ENCODE results near the gene RASGRP1. TPM values are rescaled to one million over a fixed set of nuclear protein-coding genes. Genes with fewer than 3 reads are reported as not detected.

RASGRP1 gene
- 0.05 to 1.1 TPM (median 0.28 TPM) in 3 replicates for polyA plus RNA-seq
- 1.4 TPM for polyA plus RNA-seq (2011; ENCODE audit: low read depth)
- 0.12 and 0.36 TPM in 2 replicates for polyA plus RNA-seq (2011; cell fraction: cytosol; rRNA removed)
- 0.28 and 0.29 TPM in 2 replicates for polyA plus RNA-seq (2011; cell fraction: nucleus; rRNA removed)
- 0.08 and 1.0 TPM in 2 replicates for polyA plus RNA-seq (2012; ENCODE audit: low replicate concordance)
- polyA minus RNA-seq: 0.67 to 3.1 TPM in 2 of 3 replicates, not detected in the other
- polyA minus RNA-seq (2011; cell fraction: cytosol; rRNA and poly(A)+ RNA removed): not detected
- polyA minus RNA-seq (2011; cell fraction: nucleus; rRNA and poly(A)+ RNA removed): 0.32 and 0.62 TPM in 2 replicates

DNA sequence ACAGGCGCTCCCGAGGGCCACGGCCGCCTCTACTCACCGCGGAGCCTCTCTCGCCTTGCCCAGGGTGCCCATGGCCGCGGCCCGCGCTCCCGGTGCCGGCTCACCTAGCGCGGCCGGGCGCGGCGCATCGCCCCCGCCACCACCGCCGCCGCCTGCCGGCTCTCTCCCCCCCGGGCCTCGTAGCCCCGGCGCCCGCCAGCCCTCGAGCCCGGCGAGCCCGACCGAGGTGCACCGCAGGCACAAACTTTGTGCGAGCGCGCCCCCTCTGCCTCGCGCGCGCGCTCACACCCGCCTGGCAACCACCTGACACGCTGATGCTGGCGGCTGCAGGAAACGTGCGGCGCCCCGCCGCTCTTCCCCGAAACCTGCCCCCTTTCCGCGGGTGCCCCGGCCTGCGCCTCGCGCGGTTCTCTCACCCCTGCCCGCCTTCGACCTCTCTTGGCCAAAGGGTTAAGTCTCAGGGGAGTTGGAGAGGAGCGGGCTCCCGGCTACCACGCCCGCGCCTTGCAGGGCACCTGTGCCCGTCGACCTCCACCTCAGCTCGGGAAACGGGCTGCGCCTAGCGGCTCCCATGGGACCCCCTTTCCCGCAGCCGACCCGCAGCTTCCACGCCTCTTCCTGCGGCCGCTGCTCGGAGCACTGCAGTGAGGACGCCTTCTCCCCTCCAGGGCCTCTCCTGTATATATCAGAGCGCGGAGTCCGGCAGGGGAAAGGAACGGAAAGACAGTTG, at the start of gene RASGRP1:
Gene RASGRP1, minus strand, starts transcription at position 258 of the 730 bp plus-strand sequence. Its CDS starts 186 bp downstream, at position 72.
- dilution Hi-C loops (cut with MboI; ENCODE audit: extremely low pct_ligation_motif_present, low sequenced_read_pairs): no loop called here
- no peak within 1 kb of the TSS for H3K27ac ChIP-seq (ENCODE audit: control insufficient read depth, insufficient read depth, low read length)

GRCh38 chr15:38613085-38613484, 48.5 kb upstream of the RASGRP1 start:
- peaks cover 7% of the 10 kb centered on the region for H3K27me3 ChIP-seq (ENCODE audit: control insufficient read depth, extremely low read depth, insufficient read depth, low read length)
- H3K4me3 ChIP-seq (ENCODE audit: control insufficient read depth in 2 of 3, extremely low read depth in 1 of 3, insufficient read depth in 2 of 3, low read depth in 1 of 3, low read length in 3 of 3): no peak overlapping the region
- DNase-seq (ENCODE audit: low read depth, low spot score): no peak
- H3K36me3 ChIP-seq (ENCODE audit: control insufficient read depth in 2 of 2, extremely low read depth in 1 of 2, insufficient read depth in 2 of 2, low read length in 2 of 2): no peaks in the 10 kb centered on the region
- TF ChIP-seq, protein P1, sequence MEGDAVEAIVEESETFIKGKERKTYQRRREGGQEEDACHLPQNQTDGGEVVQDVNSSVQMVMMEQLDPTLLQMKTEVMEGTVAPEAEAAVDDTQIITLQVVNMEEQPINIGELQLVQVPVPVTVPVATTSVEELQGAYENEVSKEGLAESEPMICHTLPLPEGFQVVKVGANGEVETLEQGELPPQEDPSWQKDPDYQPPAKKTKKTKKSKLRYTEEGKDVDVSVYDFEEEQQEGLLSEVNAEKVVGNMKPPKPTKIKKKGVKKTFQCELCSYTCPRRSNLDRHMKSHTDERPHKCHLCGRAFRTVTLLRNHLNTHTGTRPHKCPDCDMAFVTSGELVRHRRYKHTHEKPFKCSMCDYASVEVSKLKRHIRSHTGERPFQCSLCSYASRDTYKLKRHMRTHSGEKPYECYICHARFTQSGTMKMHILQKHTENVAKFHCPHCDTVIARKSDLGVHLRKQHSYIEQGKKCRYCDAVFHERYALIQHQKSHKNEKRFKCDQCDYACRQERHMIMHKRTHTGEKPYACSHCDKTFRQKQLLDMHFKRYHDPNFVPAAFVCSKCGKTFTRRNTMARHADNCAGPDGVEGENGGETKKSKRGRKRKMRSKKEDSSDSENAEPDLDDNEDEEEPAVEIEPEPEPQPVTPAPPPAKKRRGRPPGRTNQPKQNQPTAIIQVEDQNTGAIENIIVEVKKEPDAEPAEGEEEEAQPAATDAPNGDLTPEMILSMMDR (optimal IDR thresholded peaks at IDR 0.05 in 1 of 3, IDR thresholded peaks at IDR 0.05 in 1 of 3, conservative IDR thresholded peaks at IDR 0.05 in 1 of 3; ENCODE audit: extremely low read depth in 1 of 3, insufficient read depth in 2 of 3, low read length in 3 of 3): no peak
- FAIRE-seq: no peak
- H3K4me2 ChIP-seq (ENCODE audit: control insufficient read depth, extremely low read depth, insufficient read depth, low read depth, low read length): no peak overlapping the region
- H3K4me1 ChIP-seq (ENCODE audit: control insufficient read depth, extremely low read depth, insufficient read depth, low read length): peaks cover 10% of the 10 kb centered on the region
- H3K27ac ChIP-seq (ENCODE audit: control insufficient read depth, insufficient read depth, low read length): no peak overlapping the region
- no peaks in the 10 kb centered on the region for H3K9me1 ChIP-seq (ENCODE audit: control insufficient read depth, extremely low read depth, insufficient read depth, low read length)
- no peak overlapping the region for H2AFZ ChIP-seq (ENCODE audit: control insufficient read depth, low read length)
- dilution Hi-C loops (cut with MboI; ENCODE audit: extremely low pct_ligation_motif_present, low sequenced_read_pairs): no loop called here
- H4K20me1 ChIP-seq (ENCODE audit: control insufficient read depth, extremely low read depth, insufficient read depth, low read length): no peaks in the 10 kb centered on the region
- no peaks in the 10 kb centered on the region for H3K79me2 ChIP-seq (ENCODE audit: control insufficient read depth, insufficient read depth, low read length)
- H3K9ac ChIP-seq (ENCODE audit: control insufficient read depth, extremely low read depth, insufficient read depth, low read length): no peak overlapping the region
- H3K9me3 ChIP-seq (ENCODE audit: control insufficient read depth, low read depth, low read length): no peaks in the 10 kb centered on the region

More for the DNA sequence above, at the start of gene RASGRP1:
- Histone ChIP-seq H3K4me3 (ENCODE audit: control insufficient read depth in 2 of 3, extremely low read depth in 1 of 3, insufficient read depth in 2 of 3, low read depth in 1 of 3, low read length in 3 of 3) (peak within 1 kb of the TSS; percentile 43 to 68 (median 47)), H3K9me1 (ENCODE audit: control insufficient read depth, extremely low read depth, insufficient read depth, low read length) (no peaks in the 10 kb centered on the region), H2AFZ (ENCODE audit: control insufficient read depth, low read length) (peak within 1 kb of the TSS; percentile 30), H3K36me3 (ENCODE audit: control insufficient read depth in 2 of 2, extremely low read depth in 1 of 2, insufficient read depth in 2 of 2, low read length in 2 of 2) (no peaks in the 10 kb centered on the region), H3K4me1 (ENCODE audit: control insufficient read depth, extremely low read depth, insufficient read depth, low read length) (no peaks in the 10 kb centered on the region), H3K4me2 (ENCODE audit: control insufficient read depth, extremely low read depth, insufficient read depth, low read depth, low read length) (peak within 1 kb of the TSS; percentile 66), H3K9me3 (ENCODE audit: control insufficient read depth, low read depth, low read length) (no peaks in the 10 kb centered on the region), H3K27me3 (ENCODE audit: control insufficient read depth, extremely low read depth, insufficient read depth, low read length) (peaks cover 35% of the 10 kb centered on the region), H3K79me2 (ENCODE audit: control insufficient read depth, insufficient read depth, low read length) (no peaks in the 10 kb centered on the region), H4K20me1 (ENCODE audit: control insufficient read depth, extremely low read depth, insufficient read depth, low read length) (peaks cover 2% of the 10 kb centered on the region), H3K9ac (ENCODE audit: control insufficient read depth, extremely low read depth, insufficient read depth, low read length) (no peak within 1 kb of the TSS)
- DNase-seq (ENCODE audit: low read depth, low spot score): no peak
- TF ChIP-seq, protein P1 (optimal IDR thresholded peaks at IDR 0.05 in 1 of 3, IDR thresholded peaks at IDR 0.05 in 1 of 3, conservative IDR thresholded peaks at IDR 0.05 in 1 of 3; ENCODE audit: extremely low read depth in 1 of 3, insufficient read depth in 2 of 3, low read length in 3 of 3): peak in 1 of 3 experiments; percentile 52
- TF ChIP-seq EZH2 (IDR thresholded peaks at IDR 0.05; ENCODE audit: low read length): no peak
- FAIRE-seq: no peak

All from keratinocyte (primary cell).